IMR-90 (cell line): ENCODE results near the gene CHD6. TPM values are rescaled to one million over a fixed set of nuclear protein-coding genes. Genes with fewer than 3 reads are reported as not detected.

Source experiments
- ATAC-seq: fragments of 200-7000 bp; cut with Tn5 transposase; 2 replicates; pipeline ENCODE4 v1.9.1; 2020; ENCODE audit warnings: low read depth, mild to moderate bottlenecking, moderate library complexity
- BruUV-seq: library from RNA; stranded (reverse); fragments of 400-500 nt; replicated peaks from 2 replicates; lab custom pipeline; 2021; lab: Mats Ljungman, UMichigan
- CTCF ChIA-PET: fragments of 300-600 bp; formaldehyde crosslinking; extraction: SDS; loops from one replicate; lab custom pipeline; 2021; ENCODE audit warnings: antibody characterized with exemption; lab: Yijun Ruan, JAX
- POLR2A ChIA-PET: fragments of 300-600 bp; sonication (Branson Sonifier 250); formaldehyde crosslinking; loops from one replicate; lab custom pipeline; 2022; ENCODE audit warnings: antibody characterized with exemption; ENCODE audit not compliant: unreplicated experiment; lab: Charles Lee
- DNase-seq: peaks from one replicate; pipeline ENCODE4 v3.0.0; 2013
- H2AFZ ChIP-seq: replicated peaks from 2 replicates; pipeline ENCODE3; 2013; ENCODE audit warnings: low read length, mild to moderate bottlenecking; ENCODE audit not compliant: poor library complexity
- H2AK5ac ChIP-seq: 2 replicates; pipeline ENCODE4 v1.6.1; 2013; ENCODE audit warnings: low read depth, low read length, inconsistent platforms
- H2AK9ac ChIP-seq: replicated peaks from 2 replicates; pipeline ENCODE3; 2013; ENCODE audit warnings: mild to moderate bottlenecking, low read depth, low read length, moderate library complexity; ENCODE audit not compliant: poor library complexity
- H2BK120ac ChIP-seq: 2 replicates; pipeline ENCODE4 v1.6.1; 2013; ENCODE audit warnings: low read depth, low read length, inconsistent platforms
- H2BK15ac ChIP-seq: 3 replicates; pipeline ENCODE4 v1.6.1; 2013; ENCODE audit warnings: low read depth, low read length, inconsistent platforms
- H2BK20ac ChIP-seq: 2 replicates; pipeline ENCODE4 v1.6.1; 2013; ENCODE audit warnings: low read depth, mild to moderate bottlenecking, inconsistent platforms, low read length, moderate library complexity
- H2BK5ac ChIP-seq: 2 replicates; pipeline ENCODE4 v1.6.1; 2013; ENCODE audit warnings: mild to moderate bottlenecking, low read depth, low read length, inconsistent platforms; ENCODE audit not compliant: poor library complexity, severe bottlenecking
- H3K14ac ChIP-seq: replicated peaks from 2 replicates; pipeline ENCODE4 v1.6.1; 2013; ENCODE audit warnings: low read depth, low read length, inconsistent platforms
- H3K18ac ChIP-seq: 2 replicates; pipeline ENCODE4 v1.6.1; 2013; ENCODE audit warnings: low read depth, low read length, control low read depth
- H3K23ac ChIP-seq: 2 replicates; pipeline ENCODE4 v1.6.1; 2013; ENCODE audit warnings: low read depth, low read length, inconsistent platforms
- H3K27ac ChIP-seq: 2 replicates; pipeline ENCODE4 v1.5.1; 2013; ENCODE audit warnings: mild to moderate bottlenecking, control low read depth, low read length; ENCODE audit not compliant: insufficient read depth
- H3K27me3 ChIP-seq: 2 replicates; pipeline ENCODE4 v1.6.1; 2013; ENCODE audit warnings: low read length; ENCODE audit not compliant: control insufficient read depth, insufficient read depth
- H3K36me3 ChIP-seq: 2 replicates; pipeline ENCODE4 v1.6.1; 2013; ENCODE audit warnings: low read length, mixed read lengths; ENCODE audit not compliant: control insufficient read depth, insufficient read depth
- H3K4ac ChIP-seq: 2 replicates; pipeline ENCODE4 v1.6.1; 2013; ENCODE audit warnings: low read depth, low read length, inconsistent platforms
- H3K4me1 ChIP-seq: 2 replicates; pipeline ENCODE4 v1.6.1; 2013; ENCODE audit warnings: low read length, mixed read lengths; ENCODE audit not compliant: control insufficient read depth, insufficient read depth
- H3K4me2 ChIP-seq: 2 replicates; pipeline ENCODE4 v1.6.1; 2013; ENCODE audit warnings: low read depth, mild to moderate bottlenecking, control low read depth, low read length, moderate library complexity
- H3K4me3 ChIP-seq: 2 replicates; pipeline ENCODE4 v1.5.1; 2013; ENCODE audit warnings: low read depth, mild to moderate bottlenecking, control low read depth, low read length, moderate library complexity; ENCODE audit not compliant: insufficient read depth
- H3K56ac ChIP-seq: 2 replicates; pipeline ENCODE4 v1.6.1; 2013; ENCODE audit warnings: low read length, inconsistent platforms; ENCODE audit not compliant: insufficient read depth; ENCODE audit errors: extremely low read depth
- H3K79me1 ChIP-seq, 2 experiments: 2 replicates each; pipeline ENCODE4 v1.6.1; 2013; ENCODE audit warnings: low read length in 2 of 2, inconsistent platforms in 1 of 2, low read depth in 1 of 2
- H3K9ac ChIP-seq: 2 replicates; pipeline ENCODE4 v1.6.1; 2013; ENCODE audit warnings: low read depth, low read length, control low read depth
- H3K9me1 ChIP-seq: 2 replicates; pipeline ENCODE4 v1.6.1; 2013; ENCODE audit warnings: low read length, inconsistent platforms; ENCODE audit not compliant: insufficient read depth
- H3K9me3 ChIP-seq: 2 replicates; pipeline ENCODE4 v1.6.1; 2013; ENCODE audit warnings: low read length; ENCODE audit not compliant: control insufficient read depth, insufficient read depth
- H4K20me1 ChIP-seq: 2 replicates; pipeline ENCODE4 v1.6.1; 2013; ENCODE audit warnings: low read length, inconsistent platforms; ENCODE audit not compliant: insufficient read depth
- H4K5ac ChIP-seq: 2 replicates; pipeline ENCODE4 v1.6.1; 2013; ENCODE audit warnings: mild to moderate bottlenecking, low read depth, low read length, control low read depth
- H4K8ac ChIP-seq, 2 experiments: 2 replicates each; pipeline ENCODE4 v1.6.1; 2013; ENCODE audit warnings: low read depth in 2 of 2, low read length in 2 of 2, control low read depth in 1 of 2, inconsistent platforms in 1 of 2
- H4K91ac ChIP-seq: 2 replicates; pipeline ENCODE4 v1.6.1; 2013; ENCODE audit warnings: low read depth, low read length, inconsistent platforms; ENCODE audit not compliant: insufficient read depth
- CTCF ChIP-seq: conservative IDR thresholded peaks from 2 replicates; pipeline ENCODE4 v1.5.1; 2012; ENCODE audit warnings: mild to moderate bottlenecking, low read depth, low read length, improper control_type of control experiment
- ELK1 ChIP-seq: fragments of 150-350 bp; IDR thresholded peaks from 2 replicates; pipeline ENCODE4 v1.6.1; 2016; ENCODE audit warnings: low read depth, mild to moderate bottlenecking, low read length, moderate library complexity, borderline replicate concordance
- WGBS, 2 experiments: methylation state at CpG; one replicate each; pipeline versions ENCODE4 v1.1.5 to v1.1.7; 2013; ENCODE audit warnings: missing lambda C conversion rate in 2 of 2; ENCODE audit not compliant: insufficient read length in 1 of 2; ENCODE audit errors: extremely low coverage in 2 of 2; 5-methylcytosine and 5-hydroxymethylcytosine counted together
- dilution Hi-C: fragments of 300-500 bp; cut with HindIII; formaldehyde crosslinking; loops from one replicate; pipeline ENCODE4 v1.14.3; 2018; ENCODE audit warnings: low sequenced_read_pairs; ENCODE audit not compliant: unreplicated experiment
- in situ Hi-C: fragments of 300-500 bp; cut with MboI; formaldehyde crosslinking; loops from 3 replicates; pipeline ENCODE4 v1.14.3; 2019; ENCODE audit warnings: low sequenced_read_pairs, inconsistent platforms, mixed read lengths
- intact Hi-C: fragments of 100-400 bp; cut with micrococcal nuclease; formaldehyde crosslinking; loops from 2 replicates; pipeline ENCODE4 v1.10.0; 2022
- polyA plus RNA-seq, 3 experiments: library from polyadenylated mRNA; depleted of rRNA; stranded (reverse); fragments of >200 nt; gene quantifications; 2 replicates each; pipeline ENCODE4 v1.2.3, GENCODE V29; 2012; ENCODE audit warnings: low replicate concordance in 1 of 3
- total RNA-seq: library from RNA; depleted of rRNA; stranded (reverse); fragments of >200 nt; gene quantifications from 2 replicates; pipeline ENCODE4 v1.2.3, GENCODE V29; 2012

The CHD6 gene
- total and polyA plus RNA-seq, 2 of the 4 experiments (the other 2 are of a cell fraction): 8.8 to 26.7 TPM

- ATAC-seq: no peak
- no peak overlapping the region for H3K9ac ChIP-seq
- no peak overlapping the region for H3K27ac ChIP-seq
These were observed 30.7 kb downstream of the CHD6 start for GRCh38 chr20:41587523-41587922.

More at GRCh38 chr20:41587523-41587922, 30.7 kb downstream of the CHD6 start:
- no peak overlapping the region for H4K8ac ChIP-seq
- no peak overlapping the region for H3K4ac ChIP-seq
- no peak overlapping the region for H2AK9ac ChIP-seq
- CTCF ChIA-PET: interaction anchor here (0.8 kb wide), 1 partner anchor 47 kb away, joined by 3 read pairs; no protein-coding TSS in a partner anchor
- BruUV-seq: no TSS peak
- no peak overlapping the region for H4K5ac ChIP-seq
- H3K9me1 ChIP-seq: no peaks in the 10 kb centered on the region
- no peaks in the 10 kb centered on the region for H3K9me3 ChIP-seq
- no CpG with 5 or more reads among the region's 2 CpGs for WGBS, 2 experiments
- H2BK5ac ChIP-seq: no peak overlapping the region
- POLR2A ChIA-PET: no interaction called here
- H3K23ac ChIP-seq: no peak overlapping the region
- H3K36me3 ChIP-seq: peaks cover 2% of the 10 kb centered on the region; the same call in 1 of the 2 replicates
- H2AFZ ChIP-seq: no peak overlapping the region
- no peak overlapping the region for H2AK5ac ChIP-seq
- no peak overlapping the region for H3K4me3 ChIP-seq
- no peak overlapping the region for H3K4me2 ChIP-seq
- no peak overlapping the region for H3K56ac ChIP-seq
- no peak overlapping the region for H2BK15ac ChIP-seq
- in situ Hi-C loops: no loop called here
- H3K18ac ChIP-seq: no peak overlapping the region
- no peak for TF ChIP-seq ELK1
- no peak for TF ChIP-seq CTCF
- DNase-seq: no peak
- H3K79me1 ChIP-seq: peaks cover 17 to 26% of the 10 kb centered on the region in 2 experiments
- no peak overlapping the region for H2BK20ac ChIP-seq
- H2BK120ac ChIP-seq: no peak overlapping the region
- dilution Hi-C loops: no loop called here
- H4K20me1 ChIP-seq: peaks cover 32% of the 10 kb centered on the region
- peaks cover 4% of the 10 kb centered on the region; the same call in 1 of the 2 replicates for H3K4me1 ChIP-seq
- no peaks in the 10 kb centered on the region for H3K27me3 ChIP-seq
- H3K14ac ChIP-seq: no peak overlapping the region
- no peak overlapping the region for H4K91ac ChIP-seq
- intact Hi-C loops: no loop called here
